Thyroid gland (tissue), 4 donors: ENCODE data around the gene RRBP1.

Experiments
- CTCF ChIP-seq, 6 experiments: fragments of 200-600 bp in 3 of 6; fragments of 450-650 bp in 3 of 6; sonication (generic) in 3 of 6; IDR thresholded peaks; one replicate each; pipeline ENCODE4 v1.5.1; 2016 to 2019; ENCODE audit warnings: antibody characterized with exemption in 6 of 6, mild to moderate bottlenecking in 2 of 6, inconsistent platforms in 1 of 6, moderate library complexity in 1 of 6
- POLR2A ChIP-seq, 2 donors: fragments of 450-650 bp; IDR thresholded peaks; one replicate each; pipeline ENCODE4 v1.6.1; 2017; ENCODE audit warnings: antibody characterized with exemption in 2 of 2, mild to moderate bottlenecking in 2 of 2, moderate library complexity in 1 of 2

- TF ChIP-seq POLR2A (IDR thresholded peaks at IDR 0.05) (no peak), CTCF (IDR thresholded peaks at IDR 0.05) (no peak)
Measured at GRCh38 chr20:17660667-17661066, 21.4 kb downstream of the RRBP1 start.
